ENCODE data around the gene PPM1A.

PPM1A gene

DNA sequence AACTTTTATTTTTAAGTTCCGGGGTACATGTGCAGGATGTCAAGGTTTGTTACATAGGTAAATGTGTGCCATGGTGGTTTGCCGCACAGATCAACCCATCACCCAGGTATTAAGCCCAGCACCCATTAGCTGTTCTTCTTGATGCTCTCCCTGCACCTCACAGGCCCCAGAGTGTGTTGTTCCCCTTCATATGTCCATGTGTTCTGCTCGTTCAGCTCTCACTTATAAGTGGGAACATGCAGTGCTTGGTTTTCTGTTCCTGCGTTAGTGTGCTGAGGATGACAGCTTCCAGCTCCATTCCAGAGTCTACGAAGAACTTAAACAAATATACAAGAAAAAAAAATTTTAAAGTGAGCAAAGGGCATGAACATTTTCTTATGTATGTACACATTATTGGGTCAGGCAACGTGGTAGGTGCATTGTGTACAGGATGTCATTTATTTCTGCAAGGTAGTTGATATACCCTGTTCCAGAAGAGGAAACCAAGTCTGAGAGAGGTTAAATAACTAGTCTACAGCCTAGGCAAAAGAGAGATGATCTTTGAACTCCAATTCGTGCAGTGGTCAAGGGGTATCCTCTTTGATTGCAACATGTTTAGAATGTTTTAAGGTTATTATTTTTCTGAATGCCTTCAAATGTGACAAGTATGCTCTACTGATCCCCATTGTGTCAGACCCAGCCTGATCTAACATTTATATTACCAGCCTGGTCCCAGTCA, 8.7 kb upstream of the PPM1A start:
- Mint-ChIP-seq H3K4me3 (no peak overlapping the region), H3K9me3 (no peaks in the 10 kb centered on the region), H3K27ac (no peak overlapping the region), H3K27me3 (ENCODE audit: low read depth) (no peaks in the 10 kb centered on the region), H3K36me3 (ENCODE audit: low read depth) (no peaks in the 10 kb centered on the region), H3K4me1 (peaks cover 4% of the 10 kb centered on the region)
- TF ChIP-seq, protein P1, sequence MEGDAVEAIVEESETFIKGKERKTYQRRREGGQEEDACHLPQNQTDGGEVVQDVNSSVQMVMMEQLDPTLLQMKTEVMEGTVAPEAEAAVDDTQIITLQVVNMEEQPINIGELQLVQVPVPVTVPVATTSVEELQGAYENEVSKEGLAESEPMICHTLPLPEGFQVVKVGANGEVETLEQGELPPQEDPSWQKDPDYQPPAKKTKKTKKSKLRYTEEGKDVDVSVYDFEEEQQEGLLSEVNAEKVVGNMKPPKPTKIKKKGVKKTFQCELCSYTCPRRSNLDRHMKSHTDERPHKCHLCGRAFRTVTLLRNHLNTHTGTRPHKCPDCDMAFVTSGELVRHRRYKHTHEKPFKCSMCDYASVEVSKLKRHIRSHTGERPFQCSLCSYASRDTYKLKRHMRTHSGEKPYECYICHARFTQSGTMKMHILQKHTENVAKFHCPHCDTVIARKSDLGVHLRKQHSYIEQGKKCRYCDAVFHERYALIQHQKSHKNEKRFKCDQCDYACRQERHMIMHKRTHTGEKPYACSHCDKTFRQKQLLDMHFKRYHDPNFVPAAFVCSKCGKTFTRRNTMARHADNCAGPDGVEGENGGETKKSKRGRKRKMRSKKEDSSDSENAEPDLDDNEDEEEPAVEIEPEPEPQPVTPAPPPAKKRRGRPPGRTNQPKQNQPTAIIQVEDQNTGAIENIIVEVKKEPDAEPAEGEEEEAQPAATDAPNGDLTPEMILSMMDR (IDR thresholded peaks at IDR 0.05; ENCODE audit: unreplicated experiment in 3 of 3) = no peak

DNA sequence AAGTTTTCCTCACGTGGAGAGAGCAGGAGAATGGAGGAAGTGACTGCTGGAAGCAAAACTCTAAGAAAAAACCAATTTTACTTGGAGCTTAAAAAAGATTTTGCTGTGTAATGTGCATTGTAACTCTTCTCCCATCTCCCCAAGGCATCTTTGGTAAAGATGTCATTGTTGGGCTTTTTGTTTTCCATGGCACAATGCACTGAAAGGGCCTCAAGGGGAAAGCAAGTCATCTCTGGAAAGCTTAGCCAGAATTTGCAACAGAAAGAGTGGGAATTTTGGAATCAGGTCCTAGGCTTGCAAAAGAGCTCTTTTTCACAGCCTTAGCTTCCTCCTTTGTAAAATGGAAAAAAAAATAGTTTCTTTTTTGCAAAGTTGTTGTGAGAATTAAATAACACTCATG, 7.9 kb upstream of the PPM1A start:
- no peaks in the 10 kb centered on the region for H3K36me3 Mint-ChIP-seq (ENCODE audit: low read depth)
- TF ChIP-seq, protein P1 (IDR thresholded peaks at IDR 0.05; ENCODE audit: unreplicated experiment in 3 of 3) = no peak
- H3K27me3 Mint-ChIP-seq (ENCODE audit: low read depth) = no peaks in the 10 kb centered on the region
- no peaks in the 10 kb centered on the region for H3K9me3 Mint-ChIP-seq
- no peak overlapping the region for H3K27ac Mint-ChIP-seq
- peaks cover 6% of the 10 kb centered on the region for H3K4me1 Mint-ChIP-seq
- no peak overlapping the region for H3K4me3 Mint-ChIP-seq

DNA sequence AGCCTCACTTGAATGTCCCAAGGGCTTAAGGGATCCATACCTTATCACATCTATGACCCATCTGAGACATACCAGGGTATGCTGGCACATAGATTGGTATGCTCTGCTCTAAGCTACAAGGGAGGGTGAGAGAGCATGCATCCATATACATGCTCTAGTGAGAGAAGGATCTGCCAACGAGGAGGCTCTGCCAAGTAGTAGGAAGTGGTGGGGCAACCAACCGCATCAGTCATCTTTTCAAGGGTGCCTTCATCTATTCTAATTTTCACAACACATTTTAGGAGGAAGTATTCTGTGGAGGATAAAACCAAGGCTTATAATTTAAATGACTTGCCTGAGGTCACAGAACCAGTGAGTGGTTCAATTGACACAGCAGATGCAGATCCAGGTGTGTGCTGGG, 6.6 kb upstream of the PPM1A start:
- no peaks in the 10 kb centered on the region for H3K36me3 Mint-ChIP-seq (ENCODE audit: low read depth)
- TF ChIP-seq, protein P1 (IDR thresholded peaks at IDR 0.05; ENCODE audit: unreplicated experiment in 3 of 3) = no peak
- H3K27ac Mint-ChIP-seq = no peak overlapping the region
- H3K4me3 Mint-ChIP-seq = no peak overlapping the region
- H3K4me1 Mint-ChIP-seq = peaks cover 10% of the 10 kb centered on the region
- H3K9me3 Mint-ChIP-seq = no peaks in the 10 kb centered on the region
- no peaks in the 10 kb centered on the region for H3K27me3 Mint-ChIP-seq (ENCODE audit: low read depth)

DNA sequence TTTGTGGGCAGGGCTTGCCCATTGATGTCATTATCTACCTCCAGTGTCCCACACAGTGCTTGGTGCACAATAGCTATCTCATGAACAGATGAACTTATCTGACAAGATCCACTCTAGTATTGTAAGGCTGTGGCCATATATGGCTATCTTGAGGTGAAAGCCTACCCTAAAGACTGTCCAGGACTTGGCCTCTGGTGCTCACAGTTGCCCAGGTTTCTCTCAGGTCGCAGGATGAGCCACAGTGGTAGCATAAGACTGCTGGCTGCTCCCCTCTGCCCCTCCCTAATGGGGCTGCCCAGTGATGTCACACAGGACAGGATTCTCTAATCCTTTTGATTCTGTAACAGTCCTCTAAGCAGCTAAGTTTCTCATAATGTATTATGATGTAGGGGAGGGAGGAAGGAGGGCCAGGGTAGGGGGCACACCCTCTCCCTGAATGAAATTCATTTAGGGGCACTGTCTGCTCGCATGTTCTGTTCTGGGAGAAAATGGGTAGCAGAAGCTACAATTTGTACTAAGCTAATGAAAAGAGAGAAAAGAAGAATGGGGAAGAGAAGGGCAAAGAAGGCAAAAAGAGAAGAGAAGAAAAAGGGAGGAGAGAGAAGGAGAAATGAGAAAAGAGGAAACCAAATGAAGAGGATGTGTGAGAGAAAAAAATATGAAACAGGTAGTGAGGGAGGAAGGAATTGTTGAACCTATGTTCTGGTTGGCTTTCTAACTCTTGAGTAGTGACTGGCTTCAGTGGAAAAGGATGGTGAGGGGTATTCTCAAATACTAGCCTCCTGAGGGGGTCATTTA, 3.4 kb upstream of the PPM1A start:
- Mint-ChIP-seq H3K36me3 (ENCODE audit: low read depth) (no peaks in the 10 kb centered on the region), H3K27me3 (ENCODE audit: low read depth) (no peaks in the 10 kb centered on the region), H3K4me1 (peaks cover 23% of the 10 kb centered on the region), H3K4me3 (peak overlapping the region in 2 of 3 experiments; percentile 7 to 14), H3K27ac (no peak overlapping the region), H3K9me3 (no peaks in the 10 kb centered on the region)
- TF ChIP-seq, protein P1 (IDR thresholded peaks at IDR 0.05; ENCODE audit: unreplicated experiment in 3 of 3) = no peak

DNA sequence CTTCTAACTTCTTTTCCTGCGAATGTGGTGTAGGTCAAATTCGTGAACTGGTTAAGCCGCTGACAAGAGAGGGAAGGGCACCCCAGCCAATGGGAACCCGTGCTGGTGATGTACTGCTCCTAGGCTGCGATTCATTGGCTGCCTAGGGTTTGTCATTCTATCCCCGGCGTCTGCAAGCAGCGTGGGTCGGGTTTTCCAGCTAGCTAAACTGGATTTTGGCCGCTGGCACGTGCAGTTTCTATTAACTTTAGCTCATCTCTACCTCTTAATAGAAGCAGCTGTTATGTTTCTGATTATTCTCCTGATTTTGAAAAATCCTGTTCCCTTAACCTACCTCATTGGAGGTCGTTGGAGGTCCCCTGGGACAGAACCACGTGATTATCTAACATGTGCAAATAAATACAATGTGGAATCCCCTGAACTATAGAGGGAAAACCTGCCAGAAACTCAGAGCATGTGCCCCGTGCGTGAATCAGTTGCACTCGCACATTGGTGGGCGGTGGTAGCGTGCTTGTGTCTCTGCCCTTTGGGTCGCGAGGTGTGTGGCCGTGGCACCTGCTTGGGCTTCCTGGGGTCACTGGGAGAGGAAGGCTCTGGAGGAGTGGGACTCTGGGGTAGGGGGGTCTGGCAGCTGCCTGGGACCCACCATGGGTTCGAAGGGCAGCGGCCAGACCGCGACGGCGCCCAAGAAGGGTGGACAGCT, 876 bp upstream of the PPM1A start:
- H3K9me3 Mint-ChIP-seq = no peaks in the 10 kb centered on the region
- peak overlapping the region; percentile 95 to 97 (median 97) for H3K4me3 Mint-ChIP-seq
- no peaks in the 10 kb centered on the region for H3K27me3 Mint-ChIP-seq (ENCODE audit: low read depth)
- TF ChIP-seq, protein P1 (IDR thresholded peaks at IDR 0.05; ENCODE audit: unreplicated experiment in 3 of 3) = no peak
- H3K36me3 Mint-ChIP-seq (ENCODE audit: low read depth) = peaks cover 6% of the 10 kb centered on the region
- peak overlapping the region; percentile 99 for H3K27ac Mint-ChIP-seq
- peaks cover 49% of the 10 kb centered on the region for H3K4me1 Mint-ChIP-seq

All from nephron (organoid).